Colonic mucosa (tissue), 4 donors: ENCODE measurements around the gene DCXR. TPM values are rescaled to one million over a fixed set of nuclear protein-coding genes. Genes with fewer than 3 reads are reported as not detected.

Experiments
- DNase-seq: peaks from one replicate; pipeline ENCODE4 v3.0.0-alpha.2; 2020
- H3K27ac ChIP-seq: fragments of 200-600 bp; one replicate; pipeline ENCODE4 v1.8.0; 2021
- H3K27me3 ChIP-seq: fragments of 200-600 bp; one replicate; pipeline ENCODE4 v1.8.0; 2021
- H3K36me3 ChIP-seq: fragments of 200-600 bp; one replicate; pipeline ENCODE4 v1.8.0; 2021
- H3K4me1 ChIP-seq: fragments of 200-600 bp; one replicate; pipeline ENCODE4 v1.8.0; 2021; ENCODE audit warnings: mild to moderate bottlenecking
- H3K4me3 ChIP-seq: fragments of 200-600 bp; one replicate; pipeline ENCODE4 v1.8.0; 2021
- H3K9ac ChIP-seq, 2 donors: one replicate each; pipeline ENCODE4 v1.7.0; 2013; ENCODE audit warnings: control low read depth in 2 of 2, low read depth in 2 of 2, low read length in 2 of 2
- H3K9me3 ChIP-seq: fragments of 200-600 bp; one replicate; pipeline ENCODE4 v1.8.0; 2021
- intact Hi-C: fragments of 100-400 bp; cut with DNase I; formaldehyde crosslinking; loops from one replicate; pipeline ENCODE4 v1.14.1; 2022
- total RNA-seq, 2 donors: library from RNA; stranded (reverse); fragmentation: NEBNext Ultra II Directional in 1 of 2; extraction: Animal tissue kit (Norgen Biotek cat#: 25700) in 1 of 2; gene quantifications; one replicate each; pipeline ENCODE4 v1.2.1, GENCODE V29; 2021
- TF ChIP-seq, protein P1 (sequence below): fragments of 200-600 bp; IDR thresholded peaks from one replicate; pipeline ENCODE4 v1.8.0; 2022; ENCODE audit warnings: antibody characterized with exemption, mild to moderate bottlenecking
- donor health status: healthy.
- donor health status: DM: no; HTN: no; CAD: no.
- donor health status: DM: no; HTN: no; CAD: no.

The DCXR gene
- total RNA-seq, 2 donors from 2014 or later: 115 to 183 TPM

DNA sequence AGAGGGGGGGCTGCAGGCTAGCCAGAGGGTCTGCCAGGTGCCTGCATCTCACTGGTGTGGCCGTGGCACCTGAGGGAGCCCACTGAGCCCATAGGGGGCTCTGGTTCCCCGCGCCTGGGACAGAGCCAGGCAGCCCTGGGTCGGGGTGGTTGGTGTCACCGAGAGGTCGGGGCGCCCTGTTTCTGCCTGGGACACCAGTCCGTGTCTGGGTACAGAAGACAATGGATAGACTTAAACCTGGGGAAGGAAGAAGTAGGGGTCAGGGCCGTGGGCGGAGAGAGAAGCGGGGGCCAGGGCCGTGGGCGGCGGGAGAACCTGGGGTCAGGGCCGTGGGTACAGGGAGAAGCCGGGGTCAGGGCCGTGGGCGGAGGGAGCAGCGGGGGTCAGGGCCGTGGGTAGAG, 11.1 kb upstream of the DCXR start:
- Histone ChIP-seq H3K9me3 (no peaks in the 10 kb centered on the region), H3K4me1 (peaks cover 16% of the 10 kb centered on the region), H3K4me3 (no peak overlapping the region), H3K36me3 (no peaks in the 10 kb centered on the region), H3K9ac (no peak overlapping the region), H3K27ac (no peak overlapping the region), H3K27me3 (no peaks in the 10 kb centered on the region)
- intact Hi-C loops: no loop called here
- DNase-seq: no peak
- TF ChIP-seq, protein P1, sequence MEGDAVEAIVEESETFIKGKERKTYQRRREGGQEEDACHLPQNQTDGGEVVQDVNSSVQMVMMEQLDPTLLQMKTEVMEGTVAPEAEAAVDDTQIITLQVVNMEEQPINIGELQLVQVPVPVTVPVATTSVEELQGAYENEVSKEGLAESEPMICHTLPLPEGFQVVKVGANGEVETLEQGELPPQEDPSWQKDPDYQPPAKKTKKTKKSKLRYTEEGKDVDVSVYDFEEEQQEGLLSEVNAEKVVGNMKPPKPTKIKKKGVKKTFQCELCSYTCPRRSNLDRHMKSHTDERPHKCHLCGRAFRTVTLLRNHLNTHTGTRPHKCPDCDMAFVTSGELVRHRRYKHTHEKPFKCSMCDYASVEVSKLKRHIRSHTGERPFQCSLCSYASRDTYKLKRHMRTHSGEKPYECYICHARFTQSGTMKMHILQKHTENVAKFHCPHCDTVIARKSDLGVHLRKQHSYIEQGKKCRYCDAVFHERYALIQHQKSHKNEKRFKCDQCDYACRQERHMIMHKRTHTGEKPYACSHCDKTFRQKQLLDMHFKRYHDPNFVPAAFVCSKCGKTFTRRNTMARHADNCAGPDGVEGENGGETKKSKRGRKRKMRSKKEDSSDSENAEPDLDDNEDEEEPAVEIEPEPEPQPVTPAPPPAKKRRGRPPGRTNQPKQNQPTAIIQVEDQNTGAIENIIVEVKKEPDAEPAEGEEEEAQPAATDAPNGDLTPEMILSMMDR: no peak

DNA sequence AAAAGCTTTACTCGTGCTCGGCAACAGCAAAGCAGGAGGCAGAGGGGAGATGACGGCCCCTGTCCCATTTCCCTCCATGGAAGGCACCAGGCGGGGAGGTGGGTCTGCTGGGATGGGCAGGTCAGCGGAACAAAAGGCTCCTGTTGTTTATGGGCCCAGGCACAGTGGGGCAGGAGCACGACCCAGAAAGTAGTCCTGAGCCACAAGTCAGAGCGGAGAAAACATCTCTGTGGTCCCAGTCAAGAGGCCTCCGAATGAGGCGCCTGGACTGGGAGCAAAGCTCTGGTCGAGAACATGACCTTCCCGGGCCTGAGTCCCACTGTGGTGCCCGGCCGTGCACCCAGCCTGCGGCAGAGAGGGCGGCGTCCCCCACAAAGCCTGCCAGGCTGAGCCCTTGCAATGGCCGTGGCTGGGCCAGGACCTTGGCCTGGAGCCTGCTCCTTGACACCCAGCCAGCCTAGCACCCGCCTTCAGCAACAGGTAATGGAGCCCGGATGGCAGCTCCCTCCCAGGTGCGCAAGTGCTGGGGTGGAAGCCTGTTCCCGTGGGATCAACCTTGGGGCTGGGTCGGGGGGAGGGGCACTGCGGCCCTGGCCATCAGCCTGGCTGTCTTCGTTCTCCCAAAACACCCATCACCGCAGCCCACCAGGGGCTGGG, 10.5 kb upstream of the DCXR start:
- DNase-seq: no peak
- TF ChIP-seq, protein P1: no peak
- Histone ChIP-seq H3K9ac (no peak overlapping the region), H3K9me3 (no peaks in the 10 kb centered on the region), H3K36me3 (no peaks in the 10 kb centered on the region), H3K27ac (no peak overlapping the region), H3K4me3 (no peak overlapping the region), H3K27me3 (no peaks in the 10 kb centered on the region), H3K4me1 (peaks cover 14% of the 10 kb centered on the region)
- intact Hi-C loops: no loop called here

DNA sequence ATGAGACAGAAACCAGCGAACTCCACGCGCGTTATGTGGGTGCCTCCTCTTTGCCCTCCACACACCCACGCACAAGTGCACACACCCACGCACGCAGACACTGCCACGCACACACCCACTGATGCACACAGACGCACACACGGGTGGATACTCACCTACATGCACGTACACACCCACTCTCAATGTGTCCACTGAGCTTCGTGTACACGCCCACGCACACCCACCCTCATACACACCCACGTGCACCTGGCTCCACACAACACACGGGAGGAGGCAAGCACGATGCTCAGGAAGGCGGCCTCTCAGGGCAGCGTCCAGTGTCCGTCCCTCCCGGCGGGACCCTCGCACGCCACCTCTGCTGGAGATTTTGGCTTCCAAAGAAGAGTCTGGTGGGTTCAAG, 9.9 kb upstream of the DCXR start:
- Histone ChIP-seq H3K9me3 (no peaks in the 10 kb centered on the region), H3K27me3 (no peaks in the 10 kb centered on the region), H3K4me3 (no peak overlapping the region), H3K9ac (no peak overlapping the region), H3K36me3 (no peaks in the 10 kb centered on the region), H3K27ac (no peak overlapping the region), H3K4me1 (peaks cover 7% of the 10 kb centered on the region)
- intact Hi-C loops: no loop called here
- TF ChIP-seq, protein P1: no peak
- no peak for DNase-seq

DNA sequence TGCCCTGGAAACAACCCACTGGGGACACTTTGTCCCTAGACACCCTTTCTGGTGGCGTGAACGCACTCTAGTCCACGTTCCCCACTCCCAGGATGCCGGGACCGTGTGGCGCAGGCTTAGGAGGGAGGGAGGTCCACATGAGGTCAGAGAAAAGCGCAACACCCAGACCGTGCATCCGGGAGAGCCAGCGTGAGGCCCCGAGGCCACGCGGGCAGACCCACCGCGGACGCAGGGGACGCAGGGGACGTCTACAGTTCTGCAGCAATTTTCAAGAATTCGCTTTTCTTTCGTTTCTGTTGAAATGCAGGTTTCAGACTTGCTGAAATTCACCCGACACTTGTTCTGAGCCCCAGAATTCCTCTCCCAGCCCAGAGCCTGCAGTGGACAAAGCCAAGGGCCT, 9.4 kb upstream of the DCXR start:
- intact Hi-C loops: no loop called here

DNA sequence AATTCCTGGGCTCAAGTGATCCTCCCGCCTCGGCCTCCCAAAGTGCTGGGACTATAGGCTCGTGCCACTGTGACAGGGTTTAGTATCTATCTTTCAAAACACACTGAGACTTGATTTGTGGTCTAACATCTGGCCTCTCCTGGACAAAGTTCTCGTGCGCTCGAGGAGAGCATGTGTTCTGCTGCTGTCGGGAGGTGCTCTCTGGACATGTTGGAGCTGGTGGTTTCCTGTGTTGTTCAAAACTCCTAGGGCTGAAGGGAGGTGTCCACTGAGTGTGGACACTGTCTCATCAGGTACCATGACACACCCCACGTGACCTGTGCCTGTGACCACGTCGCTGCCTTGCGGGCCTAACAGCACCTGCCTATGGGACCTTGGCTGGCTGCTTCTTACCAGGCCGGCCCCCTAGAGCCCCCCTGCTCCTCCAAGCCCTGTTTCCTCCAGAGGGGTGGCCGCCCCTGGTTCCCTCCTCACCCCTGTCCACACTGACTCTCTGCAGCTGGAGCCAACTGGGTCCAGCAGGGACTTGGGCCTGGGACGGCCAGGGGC, 8.5 kb upstream of the DCXR start:
- H3K4me1 ChIP-seq: peaks cover 6% of the 10 kb centered on the region
- H3K36me3 ChIP-seq: no peaks in the 10 kb centered on the region
- DNase-seq: no peak
- H3K27ac ChIP-seq: no peak overlapping the region
- no peaks in the 10 kb centered on the region for H3K9me3 ChIP-seq
- no peaks in the 10 kb centered on the region for H3K27me3 ChIP-seq
- no peak overlapping the region for H3K4me3 ChIP-seq
- intact Hi-C loops: no loop called here
- no peak overlapping the region for H3K9ac ChIP-seq
- TF ChIP-seq, protein P1: no peak

More for the DNA sequence above, 9.4 kb upstream of the DCXR start:
- Histone ChIP-seq H3K36me3 (no peaks in the 10 kb centered on the region), H3K27me3 (no peaks in the 10 kb centered on the region), H3K27ac (no peak overlapping the region), H3K9ac (no peak overlapping the region), H3K4me3 (no peak overlapping the region), H3K9me3 (no peaks in the 10 kb centered on the region), H3K4me1 (peaks cover 6% of the 10 kb centered on the region)
- TF ChIP-seq, protein P1: no peak
- DNase-seq: no peak
